Measurements from ENCODE around the gene MGAT2.

GRCh38 chr14:49582113-49582977 is 38.3 kb upstream of the MGAT2 start:
- no peak for TF ChIP-seq CTCF (IDR thresholded peaks at IDR 0.05 in 4 of 5, conservative IDR thresholded peaks at IDR 0.05 in 1 of 5)
- TF ChIP-seq POLR2A (IDR thresholded peaks at IDR 0.05), result no peak
